Thyroid gland (tissue), 4 donors: ENCODE results near the gene RAB35.
A peak's percentile ranks its signal among the peaks of the same experiment; 100 is the strongest.

Experiments used
- CTCF ChIP-seq, 6 experiments: fragments of 200-600 bp in 3 of 6; fragments of 450-650 bp in 3 of 6; sonication (generic) in 3 of 6; IDR thresholded peaks; one replicate each; pipeline ENCODE4 v1.5.1; 2016 to 2019; ENCODE audit warnings: antibody characterized with exemption in 6 of 6, mild to moderate bottlenecking in 2 of 6, inconsistent platforms in 1 of 6, moderate library complexity in 1 of 6
- POLR2A ChIP-seq, 2 donors: fragments of 450-650 bp; IDR thresholded peaks; one replicate each; pipeline ENCODE4 v1.6.1; 2017; ENCODE audit warnings: antibody characterized with exemption in 2 of 2, mild to moderate bottlenecking in 2 of 2, moderate library complexity in 1 of 2

DNA sequence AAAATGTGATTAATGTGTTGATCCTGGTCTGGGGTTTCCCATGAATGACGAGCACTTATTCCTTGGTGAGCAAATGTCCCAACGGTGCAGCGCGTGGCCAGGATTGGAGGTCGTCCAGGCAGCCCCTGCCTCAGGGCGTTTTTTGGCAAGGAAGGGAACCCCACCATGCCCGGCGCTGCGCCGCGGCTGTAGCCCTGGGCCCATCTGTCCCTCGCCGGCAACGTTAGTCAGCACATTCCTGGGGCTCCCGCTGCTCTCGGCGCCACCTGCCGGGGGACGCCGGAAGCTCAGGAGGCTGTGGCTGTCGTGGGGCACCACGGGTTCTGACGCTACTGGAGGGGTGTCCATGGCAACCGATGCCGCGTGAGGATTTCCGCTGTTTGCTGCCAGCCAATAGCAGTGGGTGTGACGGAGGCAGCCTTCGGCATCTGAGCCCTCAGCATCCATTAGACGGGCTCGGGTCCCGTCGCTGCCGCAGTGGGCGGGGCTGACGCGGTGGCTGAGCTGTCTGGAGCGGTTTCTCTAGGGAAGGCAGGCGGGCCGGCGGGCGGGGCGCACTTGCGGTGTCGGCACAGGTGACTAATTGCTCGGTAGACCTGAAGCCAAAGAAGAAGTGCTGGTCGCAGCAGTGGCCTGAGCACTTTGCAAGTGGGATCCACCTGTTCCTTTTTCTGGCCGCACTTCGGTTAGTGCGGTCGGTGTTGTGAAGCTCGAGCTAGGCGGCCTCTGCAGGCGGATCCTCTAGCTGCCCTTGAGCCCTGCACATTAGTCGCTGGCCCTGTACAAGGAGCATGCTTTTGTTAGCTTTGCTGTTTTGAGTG lies 29.5 kb downstream of the RAB35 start:
- TF ChIP-seq POLR2A (IDR thresholded peaks at IDR 0.05) (peak in 1 of 2 donors; percentile 62), CTCF (IDR thresholded peaks at IDR 0.05) (peak; percentile 79 to 99 (median 98))
